GM15510 (cell line): ENCODE results near the gene POPDC2.

Source experiments
- POLR2A ChIP-seq: IDR thresholded peaks from 3 replicates; pipeline ENCODE4 v1.6.1; 2011; ENCODE audit warnings: borderline replicate concordance; ENCODE audit not compliant: insufficient read length; ENCODE audit errors: extremely low read depth

Gene POPDC2, protein sequence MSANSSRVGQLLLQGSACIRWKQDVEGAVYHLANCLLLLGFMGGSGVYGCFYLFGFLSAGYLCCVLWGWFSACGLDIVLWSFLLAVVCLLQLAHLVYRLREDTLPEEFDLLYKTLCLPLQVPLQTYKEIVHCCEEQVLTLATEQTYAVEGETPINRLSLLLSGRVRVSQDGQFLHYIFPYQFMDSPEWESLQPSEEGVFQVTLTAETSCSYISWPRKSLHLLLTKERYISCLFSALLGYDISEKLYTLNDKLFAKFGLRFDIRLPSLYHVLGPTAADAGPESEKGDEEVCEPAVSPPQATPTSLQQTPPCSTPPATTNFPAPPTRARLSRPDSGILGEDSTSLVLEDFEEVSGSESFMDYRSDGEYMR

GRCh38 chr3:119660474-119661440 is at the start of gene POPDC2:
Gene POPDC2, minus strand, starts transcription at chr3:119660589. Its CDS starts 166 bp downstream, at chr3:119660423.
- TF ChIP-seq POLR2A: no peak

DNA sequence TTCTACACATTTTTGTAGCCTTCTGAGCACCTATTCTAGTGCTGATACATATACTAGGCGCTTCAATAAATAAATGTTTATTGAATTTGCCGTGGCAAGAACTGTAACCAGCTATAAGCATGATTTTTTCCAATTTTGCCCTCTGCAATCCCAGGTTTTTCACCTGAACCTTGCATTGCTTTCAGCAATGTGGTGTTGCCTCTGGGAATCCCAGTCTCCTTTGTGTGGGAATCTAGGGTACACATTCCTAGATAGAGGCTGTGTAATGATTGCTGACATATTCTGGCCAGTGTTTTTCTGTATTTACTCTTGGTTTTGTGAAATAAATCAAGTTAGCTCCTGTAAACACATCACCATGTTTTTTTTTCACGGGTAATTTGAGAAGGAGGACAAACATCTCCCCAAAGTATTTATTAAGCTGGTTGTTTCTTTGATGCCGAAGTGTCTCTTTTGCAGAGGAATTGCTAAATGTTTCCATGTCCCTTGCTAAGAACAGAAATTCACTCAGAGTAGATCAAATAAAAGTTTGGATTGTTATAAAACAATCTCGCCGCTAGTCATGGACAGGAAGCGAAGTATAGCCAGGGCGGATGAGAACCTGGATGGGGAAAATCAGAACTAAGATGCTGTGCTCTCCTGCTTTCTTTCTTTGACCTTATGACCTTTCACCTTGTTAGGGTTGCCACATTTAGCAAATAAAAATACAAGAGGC is 43.6 kb upstream of the POPDC2 start:
- no peak for TF ChIP-seq POLR2A

- no peak for TF ChIP-seq POLR2A
These were observed 42.4 kb upstream of the POPDC2 start, which contains the start of gene CFAP91 for GRCh38 chr3:119702530-119703527. Gene CFAP91, plus strand, starts transcription at chr3:119703022. Its CDS starts 77 bp downstream, at chr3:119703099.

DNA sequence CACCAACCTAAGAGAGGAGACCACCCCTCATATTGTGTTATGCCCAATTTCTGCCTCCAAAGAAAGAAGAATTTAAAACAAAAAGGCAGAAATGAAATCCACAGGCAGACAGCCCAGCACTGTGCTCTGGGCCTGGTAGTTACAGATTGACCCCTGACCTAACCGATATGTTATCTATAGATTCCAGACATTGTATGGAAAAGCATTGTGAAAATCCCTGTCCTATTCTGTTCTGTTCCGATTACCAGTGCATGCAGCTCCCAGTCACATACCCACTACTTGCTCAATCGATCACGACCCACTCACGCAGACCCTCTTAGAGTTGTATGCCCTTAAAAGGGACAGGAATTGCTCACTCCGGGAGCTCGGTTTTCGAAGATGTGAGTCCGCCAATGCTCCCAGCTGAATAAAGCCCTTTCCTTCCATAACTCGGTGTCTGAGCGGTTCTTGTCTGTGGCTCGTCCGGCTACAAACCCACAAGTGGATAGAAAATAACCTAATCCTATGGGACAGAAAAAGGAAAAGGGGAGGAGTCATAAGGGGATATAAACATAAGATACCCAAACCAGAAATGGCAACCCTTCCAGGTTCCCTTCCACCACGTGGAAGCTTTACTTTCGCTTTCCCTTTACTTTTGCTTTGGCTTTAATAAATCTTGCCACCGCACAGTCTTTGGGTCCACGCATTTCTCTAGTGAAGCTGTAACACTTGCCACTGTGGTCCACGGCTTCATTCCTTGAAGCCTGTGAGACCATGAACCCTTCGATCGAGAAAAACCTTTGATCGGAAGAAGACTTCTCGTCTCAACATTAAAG is 40.7 kb upstream of the POPDC2 start:
- no peak for TF ChIP-seq POLR2A

DNA sequence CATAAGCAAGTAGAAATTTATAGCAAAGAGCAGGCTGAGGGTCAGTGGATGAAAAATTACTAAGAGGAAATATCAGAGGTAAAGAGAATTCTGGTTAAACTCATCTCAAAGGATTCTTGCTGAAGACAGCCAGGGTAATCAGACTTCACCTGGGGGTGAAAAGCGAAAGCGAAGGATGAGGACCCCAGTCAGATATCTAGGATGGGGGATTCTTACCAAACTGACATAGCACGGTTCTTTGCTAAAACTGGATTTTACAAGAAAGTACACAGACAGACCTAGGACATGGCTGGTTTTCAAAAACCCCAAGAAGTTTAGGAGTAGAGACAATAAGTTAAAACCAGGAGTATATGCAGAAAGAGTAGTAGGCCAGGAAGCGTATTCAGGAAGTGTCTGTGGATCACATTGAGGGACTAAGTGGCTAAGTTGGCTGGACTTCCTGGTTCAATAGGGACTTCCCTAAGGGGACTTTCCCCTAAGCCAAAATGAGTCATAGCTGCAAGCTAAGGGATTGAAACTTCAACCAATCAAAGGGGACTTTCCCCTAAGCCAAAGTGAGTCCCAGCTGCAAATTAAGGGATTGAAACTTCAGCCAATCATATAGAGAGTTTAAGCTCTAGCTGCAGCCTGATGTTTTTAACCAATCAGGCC is 40.0 kb upstream of the POPDC2 start:
- TF ChIP-seq POLR2A: no peak

DNA sequence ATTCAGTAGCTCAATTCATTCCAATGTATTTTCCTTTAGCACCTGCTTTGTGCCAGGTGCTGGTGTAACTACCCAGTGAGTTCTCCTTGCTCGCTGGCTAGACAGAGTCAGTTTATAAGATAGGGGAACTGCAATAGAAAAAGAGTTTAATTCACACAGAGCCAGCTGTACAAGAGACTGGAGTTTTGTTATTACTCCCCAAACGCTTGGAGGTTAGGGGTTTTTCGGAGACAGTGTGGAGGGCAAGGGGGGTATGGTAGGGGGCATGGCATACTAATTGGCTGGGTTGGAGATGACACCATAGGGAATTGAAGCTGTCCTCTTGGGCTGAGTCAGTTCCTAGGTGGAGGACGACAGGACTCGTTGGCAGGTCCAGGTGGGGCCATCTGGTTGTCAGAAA is 37.0 kb upstream of the POPDC2 start:
- TF ChIP-seq POLR2A: no peak

DNA sequence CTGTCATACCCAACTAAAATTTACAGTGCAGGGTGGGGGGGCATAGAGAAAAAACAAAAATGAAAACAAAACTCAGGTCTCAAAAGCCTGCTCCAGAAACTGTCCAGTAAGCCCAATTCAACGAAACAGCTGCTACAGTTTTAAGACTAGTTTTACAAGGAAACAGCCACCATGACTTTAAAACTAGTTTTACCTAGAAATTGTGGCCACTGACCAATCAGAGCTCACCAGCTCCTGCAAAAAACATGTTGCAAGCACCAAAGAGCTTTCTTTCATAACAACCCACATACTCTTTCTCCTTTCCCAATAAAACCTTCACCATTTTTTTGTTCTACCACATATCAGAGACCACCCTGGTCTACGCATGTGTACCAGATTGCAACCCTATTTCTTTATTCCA is 35.1 kb upstream of the POPDC2 start:
- no peak for TF ChIP-seq POLR2A

DNA sequence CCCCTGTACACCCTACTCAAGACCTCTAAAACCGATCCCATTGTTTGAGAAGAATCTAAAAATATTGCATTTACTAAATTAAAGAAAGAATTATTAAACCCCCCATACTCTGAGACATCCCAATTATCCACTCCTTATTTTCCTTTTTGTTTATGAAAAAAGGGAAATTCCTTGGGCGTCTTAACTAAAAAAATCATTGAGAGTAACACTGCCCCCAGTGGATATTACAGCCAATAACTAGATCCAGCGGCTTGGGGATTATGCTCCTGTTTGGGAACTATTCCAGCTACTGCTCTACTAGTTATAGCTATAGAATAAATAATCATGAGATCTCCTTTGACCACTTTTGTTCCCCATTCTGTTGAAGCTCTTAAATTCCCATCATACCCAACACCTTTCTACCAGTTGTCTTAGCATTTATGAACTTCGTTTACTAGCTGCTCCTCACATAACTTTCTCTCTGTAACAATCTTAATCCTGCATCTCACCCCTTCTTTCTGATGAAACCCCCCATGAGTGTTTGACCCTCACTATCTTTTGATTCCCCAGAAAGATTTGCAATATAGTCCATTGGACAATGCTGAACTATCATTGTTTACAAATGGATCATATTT is 29.8 kb upstream of the POPDC2 start:
- no peak for TF ChIP-seq POLR2A

DNA sequence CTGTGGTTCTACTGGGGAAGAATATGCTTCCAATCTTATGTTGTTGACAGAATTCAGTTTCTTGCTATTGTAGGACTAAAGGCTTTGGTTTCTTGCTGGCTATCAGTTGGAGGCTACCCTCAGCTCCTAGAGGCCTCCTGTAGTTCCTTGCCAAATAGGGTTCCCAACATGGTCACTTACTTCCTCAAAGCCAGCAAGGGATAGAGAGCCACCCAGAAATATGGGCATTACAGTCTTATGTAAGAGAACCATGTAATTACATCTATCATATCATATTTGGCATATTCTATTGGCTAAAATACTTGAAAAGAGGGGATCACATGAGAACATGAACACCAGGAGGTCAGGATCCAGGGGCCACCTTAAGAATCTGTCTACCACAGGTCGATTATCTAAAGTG is 23.0 kb upstream of the POPDC2 start:
- no peak for TF ChIP-seq POLR2A

DNA sequence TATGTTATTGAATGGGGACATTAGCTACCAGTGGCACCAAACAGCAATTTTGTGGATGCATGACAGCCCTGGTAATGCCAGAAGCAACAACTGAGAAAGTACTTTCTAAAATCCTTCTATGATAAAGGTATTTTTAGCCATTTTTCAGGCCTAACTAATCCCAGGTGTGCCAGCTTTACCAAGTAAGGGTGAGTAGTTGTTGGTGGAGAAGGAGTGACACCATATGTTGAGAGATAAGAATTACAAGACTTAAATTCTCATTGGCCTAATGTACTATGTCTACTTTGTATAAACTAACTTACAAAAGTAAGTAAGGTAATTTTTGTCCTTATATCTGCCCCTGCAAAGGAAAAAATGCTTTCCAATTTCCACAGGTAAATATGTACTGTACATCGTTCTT is 20.9 kb upstream of the POPDC2 start:
- no peak for TF ChIP-seq POLR2A

DNA sequence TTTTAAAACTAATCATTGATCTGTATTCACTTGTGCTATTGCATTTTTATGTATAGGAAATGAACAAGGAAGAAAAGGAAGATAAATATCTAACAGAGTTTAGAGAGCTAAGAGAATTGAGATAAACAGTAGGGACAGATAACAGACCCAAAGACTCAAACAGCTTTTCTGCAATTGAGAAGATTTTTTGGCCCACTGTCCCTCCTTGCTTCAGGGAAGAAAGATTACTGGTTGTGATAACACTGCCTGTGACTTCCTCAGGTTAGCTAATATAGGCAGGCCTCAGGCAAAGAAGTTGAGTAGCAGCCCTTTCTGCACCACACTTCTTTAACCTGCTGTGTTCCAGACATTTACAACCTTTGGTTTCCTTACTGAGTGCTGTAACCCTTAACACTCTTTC is 19.5 kb upstream of the POPDC2 start:
- no peak for TF ChIP-seq POLR2A

GRCh38 chr3:119677641-119677934 is 17.2 kb upstream of the POPDC2 start:
- no peak for TF ChIP-seq POLR2A
